Ishikawa (cell line): ENCODE results near the gene ACER1.

ENCODE experiments used
- CEBPB ChIP-seq: IDR thresholded peaks from 2 replicates; pipeline ENCODE4 v1.6.1; 2012
- CREB1 ChIP-seq: IDR thresholded peaks from 2 replicates; pipeline ENCODE4 v1.6.1; 2012; ENCODE audit warnings: low read depth
- EGR1 ChIP-seq: IDR thresholded peaks from 2 replicates; pipeline ENCODE4 v1.6.1; 2012
- EP300 ChIP-seq: IDR thresholded peaks from 2 replicates; pipeline ENCODE4 v1.6.1; 2012; ENCODE audit warnings: borderline replicate concordance
- FOXM1 ChIP-seq: IDR thresholded peaks from 2 replicates; pipeline ENCODE4 v1.6.1; 2012; ENCODE audit warnings: low read depth, borderline replicate concordance
- MAX ChIP-seq: IDR thresholded peaks from 2 replicates; pipeline ENCODE4 v1.6.1; 2012
- NFIC ChIP-seq: IDR thresholded peaks from 2 replicates; pipeline ENCODE4 v1.6.1; 2012
- RAD21 ChIP-seq: IDR thresholded peaks from 2 replicates; pipeline ENCODE4 v1.6.1; 2012; ENCODE audit warnings: low read depth
- TAF1 ChIP-seq: IDR thresholded peaks from 2 replicates; pipeline ENCODE4 v1.6.1; 2012; ENCODE audit warnings: low read depth, mild to moderate bottlenecking
- TCF12 ChIP-seq: IDR thresholded peaks from 2 replicates; pipeline ENCODE4 v1.6.1; 2012; ENCODE audit warnings: low read depth
- TEAD4 ChIP-seq: IDR thresholded peaks from 2 replicates; pipeline ENCODE4 v1.6.1; 2012
- YY1 ChIP-seq: IDR thresholded peaks from 2 replicates; pipeline ENCODE4 v1.6.1; 2012; ENCODE audit warnings: low read depth
- TF ChIP-seq, protein P1 (sequence below): IDR thresholded peaks from 2 replicates; pipeline ENCODE4 v1.6.1; 2012; ENCODE audit warnings: low read depth, mild to moderate bottlenecking

- TF ChIP-seq YY1 (no peak), MAX (no peak), CREB1 (no peak), EP300 (no peak), NFIC (no peak), CEBPB (no peak), FOXM1 (no peak), TAF1 (no peak), RAD21 (no peak), TCF12 (no peak), TEAD4 (no peak), EGR1 (no peak)
- TF ChIP-seq, protein P1, sequence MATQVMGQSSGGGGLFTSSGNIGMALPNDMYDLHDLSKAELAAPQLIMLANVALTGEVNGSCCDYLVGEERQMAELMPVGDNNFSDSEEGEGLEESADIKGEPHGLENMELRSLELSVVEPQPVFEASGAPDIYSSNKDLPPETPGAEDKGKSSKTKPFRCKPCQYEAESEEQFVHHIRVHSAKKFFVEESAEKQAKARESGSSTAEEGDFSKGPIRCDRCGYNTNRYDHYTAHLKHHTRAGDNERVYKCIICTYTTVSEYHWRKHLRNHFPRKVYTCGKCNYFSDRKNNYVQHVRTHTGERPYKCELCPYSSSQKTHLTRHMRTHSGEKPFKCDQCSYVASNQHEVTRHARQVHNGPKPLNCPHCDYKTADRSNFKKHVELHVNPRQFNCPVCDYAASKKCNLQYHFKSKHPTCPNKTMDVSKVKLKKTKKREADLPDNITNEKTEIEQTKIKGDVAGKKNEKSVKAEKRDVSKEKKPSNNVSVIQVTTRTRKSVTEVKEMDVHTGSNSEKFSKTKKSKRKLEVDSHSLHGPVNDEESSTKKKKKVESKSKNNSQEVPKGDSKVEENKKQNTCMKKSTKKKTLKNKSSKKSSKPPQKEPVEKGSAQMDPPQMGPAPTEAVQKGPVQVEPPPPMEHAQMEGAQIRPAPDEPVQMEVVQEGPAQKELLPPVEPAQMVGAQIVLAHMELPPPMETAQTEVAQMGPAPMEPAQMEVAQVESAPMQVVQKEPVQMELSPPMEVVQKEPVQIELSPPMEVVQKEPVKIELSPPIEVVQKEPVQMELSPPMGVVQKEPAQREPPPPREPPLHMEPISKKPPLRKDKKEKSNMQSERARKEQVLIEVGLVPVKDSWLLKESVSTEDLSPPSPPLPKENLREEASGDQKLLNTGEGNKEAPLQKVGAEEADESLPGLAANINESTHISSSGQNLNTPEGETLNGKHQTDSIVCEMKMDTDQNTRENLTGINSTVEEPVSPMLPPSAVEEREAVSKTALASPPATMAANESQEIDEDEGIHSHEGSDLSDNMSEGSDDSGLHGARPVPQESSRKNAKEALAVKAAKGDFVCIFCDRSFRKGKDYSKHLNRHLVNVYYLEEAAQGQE, result no peak
Measured at GRCh38 chr19:6376512-6377190, 43.2 kb upstream of the ACER1 start.
